Hepatocyte (in vitro differentiated cells): Measurements from ENCODE around the gene MYO1H. TPM values are rescaled to one million over a fixed set of nuclear protein-coding genes. Genes with fewer than 3 reads are reported as not detected.

Experiments used
- DNase-seq: peaks from one replicate; pipeline ENCODE4 v3.0.0-alpha.2; 2016; ENCODE audit warnings: low spot score
- H2AFZ ChIP-seq: fragments of 200-600 bp; sonication (generic); 2 replicates; pipeline ENCODE4 v1.6.0; 2016; ENCODE audit warnings: antibody characterized with exemption, mild to moderate bottlenecking
- H3K27ac ChIP-seq: fragments of 200-600 bp; sonication (generic); 2 replicates; pipeline ENCODE4 v1.5.1; 2016; ENCODE audit warnings: mild to moderate bottlenecking
- H3K27me3 ChIP-seq: fragments of 200-600 bp; sonication (generic); 2 replicates; pipeline ENCODE4 v1.6.1; 2016
- H3K36me3 ChIP-seq: fragments of 200-600 bp; sonication (generic); replicated peaks from 2 replicates; pipeline ENCODE4 v1.5.1; 2016; ENCODE audit warnings: low read depth; ENCODE audit not compliant: insufficient read depth
- H3K4me1 ChIP-seq: fragments of 200-600 bp; sonication (generic); 2 replicates; pipeline ENCODE4 v1.5.1; 2016; ENCODE audit warnings: mild to moderate bottlenecking, moderate library complexity; ENCODE audit not compliant: insufficient read depth
- H3K4me2 ChIP-seq: fragments of 200-600 bp; sonication (generic); 2 replicates; pipeline ENCODE4 v1.6.0; 2016
- H3K4me3 ChIP-seq: fragments of 200-600 bp; sonication (generic); 2 replicates; pipeline ENCODE4 v1.5.1; 2016; ENCODE audit warnings: mild to moderate bottlenecking
- H3K79me2 ChIP-seq: fragments of 200-600 bp; sonication (generic); 2 replicates; pipeline ENCODE4 v1.6.0; 2017; ENCODE audit warnings: mild to moderate bottlenecking
- H3K9me2 ChIP-seq: fragments of 200-600 bp; sonication (generic); replicated peaks from 2 replicates; pipeline ENCODE4 v1.6.0; 2017; ENCODE audit warnings: mild to moderate bottlenecking; ENCODE audit not compliant: insufficient read depth
- H3K9me3 ChIP-seq: fragments of 200-600 bp; sonication (generic); 2 replicates; pipeline ENCODE4 v1.5.1; 2016; ENCODE audit warnings: low read depth, mild to moderate bottlenecking
- H4K20me1 ChIP-seq: fragments of 200-600 bp; sonication (generic); 2 replicates; pipeline ENCODE4 v1.6.0; 2016; ENCODE audit warnings: mild to moderate bottlenecking; ENCODE audit not compliant: insufficient read depth, poor library complexity, severe bottlenecking
- CTCF ChIP-seq: fragments of 200-600 bp; sonication (generic); IDR thresholded peaks from 2 replicates; pipeline ENCODE4 v1.5.1; 2016; ENCODE audit warnings: antibody characterized with exemption, mild to moderate bottlenecking; ENCODE audit not compliant: poor library complexity
- EZH2 ChIP-seq: fragments of 200-600 bp; sonication (generic); IDR thresholded peaks from 2 replicates; pipeline ENCODE4 v1.6.1; 2016; ENCODE audit warnings: antibody characterized with exemption, mild to moderate bottlenecking, borderline replicate concordance
- EZH2phosphoT487 ChIP-seq: fragments of 200-600 bp; sonication (generic); IDR thresholded peaks from one replicate; pipeline ENCODE4 v1.6.1; 2018; ENCODE audit warnings: antibody characterized with exemption, mild to moderate bottlenecking, low read depth, moderate library complexity; ENCODE audit not compliant: unreplicated experiment, severe bottlenecking
- WGBS: methylation state at CpG from one replicate; pipeline ENCODE4 v1.1.6; 2016; ENCODE audit warnings: low lambda C conversion rate; ENCODE audit errors: missing lambda C conversion rate; 5-methylcytosine and 5-hydroxymethylcytosine counted together
- polyA plus RNA-seq: library from polyadenylated mRNA; unstranded; fragments of >200 nt; fragmentation: Nextera tagmentation; extraction: Ambion mirVana; gene quantifications from 2 replicates; pipeline ENCODE4 v1.2.1, GENCODE V29; 2016
- total RNA-seq: library from RNA; depleted of rRNA; stranded (reverse); fragments of >200 nt; gene quantifications from 2 replicates; pipeline ENCODE4 v1.2.3, GENCODE V29; 2014

Gene MYO1H
- total and polyA plus RNA-seq, 2 experiments from 2014 or later = not detected

- no peak overlapping the region for H3K4me2 ChIP-seq
- no peak for DNase-seq
- no peaks in the 10 kb centered on the region for H3K9me3 ChIP-seq
- H3K4me1 ChIP-seq = no peaks in the 10 kb centered on the region
- H3K36me3 ChIP-seq = no peaks in the 10 kb centered on the region
- no peak overlapping the region for H3K4me3 ChIP-seq
- H4K20me1 ChIP-seq = no peaks in the 10 kb centered on the region
- H2AFZ ChIP-seq = no peak overlapping the region
- no peaks in the 10 kb centered on the region for H3K27me3 ChIP-seq
- no peak for TF ChIP-seq EZH2phosphoT487
- TF ChIP-seq CTCF = no peak
- no peak for TF ChIP-seq EZH2
- no peaks in the 10 kb centered on the region for H3K79me2 ChIP-seq
- H3K27ac ChIP-seq = no peak overlapping the region
- 43% methylated on average over 3 of the region's 3 CpGs for WGBS
- H3K9me2 ChIP-seq = no peaks in the 10 kb centered on the region
These were observed 8.9 kb downstream of the MYO1H start for GRCh38 chr12:109356577-109356976.

GRCh38 chr12:109357032-109357431, 9.3 kb downstream of the MYO1H start:
- H3K4me1 ChIP-seq = no peaks in the 10 kb centered on the region
- H3K9me2 ChIP-seq = no peaks in the 10 kb centered on the region
- H3K4me2 ChIP-seq = no peak overlapping the region
- no peaks in the 10 kb centered on the region for H3K36me3 ChIP-seq
- H4K20me1 ChIP-seq = no peaks in the 10 kb centered on the region
- H3K79me2 ChIP-seq = no peaks in the 10 kb centered on the region
- 54% methylated on average over 2 of the region's 2 CpGs for WGBS
- H3K27ac ChIP-seq = no peak overlapping the region
- TF ChIP-seq EZH2phosphoT487 (no peak), EZH2 (no peak), CTCF (no peak)
- no peak for DNase-seq
- no peaks in the 10 kb centered on the region for H3K27me3 ChIP-seq
- H3K4me3 ChIP-seq = no peak overlapping the region
- no peaks in the 10 kb centered on the region for H3K9me3 ChIP-seq
- no peak overlapping the region for H2AFZ ChIP-seq

GRCh38 chr12:109358154-109358869, 10.6 kb downstream of the MYO1H start:
- DNase-seq = no peak
- no peak overlapping the region for H2AFZ ChIP-seq
- H3K4me2 ChIP-seq = no peak overlapping the region

More at GRCh38 chr12:109358154-109358869, 10.6 kb downstream of the MYO1H start:
- H3K27ac ChIP-seq = no peak overlapping the region
- 77% methylated on average over 10 of the region's 10 CpGs for WGBS
- no peaks in the 10 kb centered on the region for H3K27me3 ChIP-seq
- no peaks in the 10 kb centered on the region for H3K9me3 ChIP-seq
- TF ChIP-seq EZH2 (no peak), CTCF (no peak), EZH2phosphoT487 (no peak)
- no peaks in the 10 kb centered on the region for H4K20me1 ChIP-seq
- H3K4me1 ChIP-seq = no peaks in the 10 kb centered on the region
- no peak overlapping the region for H3K4me3 ChIP-seq
- no peaks in the 10 kb centered on the region for H3K36me3 ChIP-seq
- H3K79me2 ChIP-seq = no peaks in the 10 kb centered on the region
- H3K9me2 ChIP-seq = no peaks in the 10 kb centered on the region
